H7 (cell line): ENCODE results near the gene TOX3. TPM values are rescaled to one million over a fixed set of nuclear protein-coding genes. Genes with fewer than 3 reads are reported as not detected.
A peak's percentile ranks its signal among the peaks of the same experiment; 100 is the strongest.

Source experiments
- DNase-seq: peaks from one replicate; pipeline ENCODE4 v3.0.0; 2012
- H3K27me3 ChIP-seq: 2 replicates; pipeline ENCODE4 v1.6.0; 2011; ENCODE audit warnings: mild to moderate bottlenecking, low read length; ENCODE audit not compliant: control insufficient read depth, insufficient read depth
- H3K36me3 ChIP-seq: replicated peaks from 2 replicates; pipeline ENCODE4 v1.5.1; 2011; ENCODE audit warnings: low read length; ENCODE audit not compliant: control insufficient read depth, insufficient read depth
- H3K4me3 ChIP-seq: 2 replicates; pipeline ENCODE4 v1.5.1; 2011; ENCODE audit warnings: low read depth, mild to moderate bottlenecking, control low read depth, low read length, moderate library complexity; ENCODE audit not compliant: insufficient read depth
- total RNA-seq: library from RNA; depleted of rRNA; stranded (reverse); fragments of >200 nt; shearing (Covaris generic); gene quantifications from 2 replicates; pipeline ENCODE4 v1.2.3, GENCODE V29; 2014

Gene TOX3
- total RNA-seq, 1 experiment from 2014 or later: 14.1 TPM

DNA sequence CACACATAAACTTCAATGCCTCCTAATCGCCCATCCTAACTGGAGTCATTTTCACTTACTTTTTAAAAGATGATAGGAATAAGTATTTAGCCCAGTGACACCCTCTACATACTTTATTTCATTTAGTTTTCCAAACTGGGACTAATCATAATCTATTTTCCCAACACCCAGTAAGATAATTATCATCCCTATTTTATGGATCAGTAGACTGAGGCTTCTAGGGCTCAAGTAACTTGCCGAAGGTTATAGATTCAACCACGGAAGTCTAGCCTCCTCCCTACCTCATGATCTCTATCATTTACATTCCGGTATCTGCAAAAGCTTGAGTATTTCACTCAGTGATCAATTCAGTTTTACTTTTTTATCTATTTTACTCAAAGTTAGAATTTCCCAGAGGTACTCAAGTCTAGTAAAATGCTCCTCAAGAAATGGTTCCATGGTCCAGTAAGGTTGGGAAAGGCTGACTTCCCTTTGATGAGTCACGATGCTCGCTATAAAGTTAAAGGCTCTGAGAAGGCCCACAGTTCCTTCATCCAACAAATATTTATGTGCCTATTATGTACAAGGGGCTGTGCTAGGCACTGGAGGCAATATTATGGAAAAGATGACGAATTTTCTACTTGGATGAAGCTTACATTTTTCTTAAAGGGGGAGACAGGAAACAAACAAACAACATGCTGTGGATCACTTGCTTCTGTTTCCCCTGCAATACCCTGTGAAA lies 75.1 kb downstream of the TOX3 start:
- Histone ChIP-seq H3K36me3 (no peaks in the 10 kb centered on the region), H3K27me3 (no peaks in the 10 kb centered on the region), H3K4me3 (no peak overlapping the region)
- DNase-seq: no peak

DNA sequence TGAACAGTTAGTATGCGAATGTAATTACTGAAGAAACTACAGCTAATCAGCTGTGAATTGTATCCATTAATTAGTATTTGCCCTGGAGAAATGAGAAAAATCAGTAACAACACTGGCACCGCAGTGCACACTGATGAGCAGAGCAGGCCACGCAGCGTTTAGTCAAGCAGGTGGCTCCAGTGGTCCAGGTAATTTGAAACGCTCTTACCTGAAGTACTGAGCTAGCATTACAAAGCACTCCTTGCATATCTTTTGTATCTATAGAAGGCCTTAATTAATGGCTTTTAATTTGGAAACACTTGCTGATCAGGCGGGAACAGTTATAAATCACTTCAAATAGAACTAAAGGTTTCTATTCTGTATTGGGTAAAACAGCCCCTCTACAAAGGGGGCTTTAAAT lies 76.4 kb downstream of the TOX3 start:
- peak; percentile 6 for DNase-seq

DNA sequence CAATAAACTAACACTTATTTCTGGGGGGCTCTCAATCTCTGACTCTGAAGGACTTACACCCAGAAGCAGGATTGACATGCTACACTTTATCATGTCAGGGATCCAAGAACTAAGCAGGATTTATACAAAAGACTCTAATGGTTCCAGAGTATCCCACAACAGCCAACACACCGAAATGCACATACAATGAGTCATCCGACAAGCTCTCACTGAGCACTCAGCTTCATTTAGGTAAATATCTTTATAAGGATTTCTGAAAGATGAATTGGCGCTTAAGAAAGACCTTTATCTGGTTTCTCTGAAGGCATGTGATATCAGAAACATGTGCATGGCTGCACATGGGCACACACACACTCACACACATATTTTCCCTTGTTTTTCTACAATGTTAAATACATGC lies 77.2 kb downstream of the TOX3 start:
- H3K36me3 ChIP-seq: no peaks in the 10 kb centered on the region

More for the DNA sequence above, 76.4 kb downstream of the TOX3 start:
- H3K36me3 ChIP-seq: no peaks in the 10 kb centered on the region
- no peaks in the 10 kb centered on the region for H3K27me3 ChIP-seq
- no peak overlapping the region for H3K4me3 ChIP-seq

DNA sequence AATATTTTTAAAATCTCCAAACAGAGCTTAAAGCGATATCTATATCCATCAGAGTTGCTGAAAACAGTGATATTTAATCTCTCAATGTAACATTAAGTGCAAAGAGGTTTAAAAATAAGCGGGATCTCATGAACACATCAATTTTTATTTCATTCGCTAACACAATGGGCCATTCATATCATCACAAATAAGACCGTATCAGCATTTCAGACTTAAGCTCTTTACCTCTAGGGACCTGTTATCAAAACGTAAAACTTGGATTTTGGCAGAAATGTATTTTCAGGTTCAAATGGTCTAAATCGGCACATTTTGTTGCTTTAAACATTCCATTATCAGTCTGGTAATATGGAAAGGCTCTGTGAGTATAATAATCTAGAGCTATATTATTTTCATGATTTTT lies 77.9 kb downstream of the TOX3 start:
- Histone ChIP-seq H3K36me3 (no peaks in the 10 kb centered on the region), H3K27me3 (no peaks in the 10 kb centered on the region), H3K4me3 (no peak overlapping the region)
- DNase-seq: no peak

More for the DNA sequence above, 77.2 kb downstream of the TOX3 start:
- DNase-seq: no peak
- Histone ChIP-seq H3K4me3 (no peak overlapping the region), H3K27me3 (no peaks in the 10 kb centered on the region)

DNA sequence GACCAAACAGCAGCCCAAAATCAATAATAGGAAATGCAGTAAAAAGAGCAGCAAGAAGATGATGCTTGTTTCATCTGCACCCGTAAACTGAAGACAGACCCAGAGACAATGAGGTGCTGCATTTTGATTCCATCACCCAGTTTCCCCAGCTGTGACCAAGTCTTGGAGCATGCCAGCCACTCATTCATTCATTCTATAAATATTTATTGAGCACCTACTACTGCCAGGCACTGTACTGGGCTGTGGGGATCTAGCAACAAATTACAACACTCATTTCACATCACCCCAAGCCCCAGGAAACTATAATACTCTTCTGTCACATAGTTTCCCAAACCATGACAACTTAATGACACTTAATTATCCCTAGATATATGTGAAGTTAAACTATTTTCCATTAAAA lies 79.2 kb downstream of the TOX3 start:
- H3K27me3 ChIP-seq: no peaks in the 10 kb centered on the region
- DNase-seq: no peak
- H3K36me3 ChIP-seq: no peaks in the 10 kb centered on the region
- H3K4me3 ChIP-seq: no peak overlapping the region

DNA sequence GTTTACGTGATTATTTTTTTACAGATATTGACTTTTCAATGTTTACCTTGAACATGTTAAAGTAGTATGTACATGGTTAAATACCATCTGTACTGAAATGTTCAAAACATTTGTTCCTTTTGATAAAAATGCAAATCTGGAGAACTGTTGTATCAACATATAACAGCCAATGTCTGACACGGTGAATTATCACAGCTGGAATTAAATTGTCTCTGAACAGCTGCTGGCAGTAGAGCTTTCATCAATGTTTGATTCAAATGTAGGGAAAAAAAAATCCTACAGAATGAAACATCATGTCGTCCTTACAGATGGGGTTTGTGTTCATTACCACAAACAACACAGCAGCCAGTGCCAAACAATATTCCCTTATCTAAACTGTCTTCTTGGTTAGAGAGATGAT lies 79.9 kb downstream of the TOX3 start:
- no peak for DNase-seq
- Histone ChIP-seq H3K36me3 (no peaks in the 10 kb centered on the region), H3K4me3 (no peak overlapping the region), H3K27me3 (no peaks in the 10 kb centered on the region)

DNA sequence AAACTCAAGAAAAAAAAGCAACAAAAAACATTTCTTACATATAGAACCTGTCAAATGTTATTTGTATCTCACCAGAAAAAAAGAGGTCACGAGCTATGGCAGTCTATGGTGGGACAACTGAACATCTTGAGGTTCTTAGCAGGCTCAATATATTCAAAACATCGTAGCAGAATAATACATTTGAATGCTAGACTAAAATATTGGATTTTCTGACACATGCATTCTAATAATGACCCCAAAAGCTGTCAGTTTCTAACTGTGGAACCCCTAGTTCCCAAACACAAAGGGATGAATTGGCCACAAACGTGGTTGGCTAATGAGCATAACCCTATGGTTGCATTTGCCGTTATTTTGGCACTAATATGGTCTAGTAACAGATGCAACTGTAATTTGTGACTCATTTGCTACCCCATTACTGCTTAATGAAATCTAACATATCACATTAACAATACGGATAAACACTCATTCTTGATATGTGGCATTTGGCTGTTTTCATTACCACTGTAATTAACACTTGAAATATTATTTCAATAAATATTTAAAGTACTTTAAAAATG lies 81.2 kb downstream of the TOX3 start:
- Histone ChIP-seq H3K27me3 (no peaks in the 10 kb centered on the region), H3K4me3 (no peak overlapping the region), H3K36me3 (no peaks in the 10 kb centered on the region)
- DNase-seq: no peak

DNA sequence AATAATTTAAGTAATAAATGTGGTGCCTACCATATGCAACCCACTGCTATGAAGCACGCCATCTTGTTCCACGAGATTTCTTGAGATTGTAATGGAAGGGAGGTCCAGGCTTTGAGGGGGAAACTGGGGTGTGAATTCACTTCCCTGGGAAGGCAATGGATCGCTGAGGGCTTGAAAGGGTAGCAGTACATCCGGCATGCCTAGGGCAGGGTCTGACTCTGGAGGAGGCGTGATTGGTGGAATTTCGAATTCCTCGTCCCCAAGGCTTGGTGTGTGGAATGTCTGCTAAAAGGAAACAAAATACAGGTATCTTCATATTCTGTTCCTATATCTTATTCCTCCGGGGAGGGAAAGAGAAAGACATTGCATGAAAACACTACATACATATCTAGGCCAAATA lies 83.0 kb downstream of the TOX3 start:
- no peak for DNase-seq
- no peaks in the 10 kb centered on the region for H3K36me3 ChIP-seq
- no peaks in the 10 kb centered on the region for H3K27me3 ChIP-seq
- no peak overlapping the region for H3K4me3 ChIP-seq

DNA sequence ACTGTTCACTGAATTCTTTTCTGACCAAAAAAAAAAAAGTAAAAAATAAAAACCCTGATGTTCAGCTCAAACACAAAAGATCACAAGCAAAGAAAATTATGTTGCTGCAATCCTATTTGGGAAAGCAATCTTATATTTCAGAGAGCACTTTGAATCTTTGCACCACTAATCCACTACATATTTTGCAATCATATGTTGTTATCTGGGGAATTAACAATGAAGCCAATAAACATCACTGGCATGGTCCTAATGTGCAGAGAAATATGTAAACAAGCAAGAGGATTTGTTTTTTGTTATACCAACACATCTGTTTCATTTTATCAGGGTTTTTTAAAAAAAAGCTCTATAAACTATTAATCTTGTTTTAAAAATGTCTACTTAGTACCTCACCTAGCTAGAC lies 84.1 kb downstream of the TOX3 start:
- DNase-seq: no peak
- no peaks in the 10 kb centered on the region for H3K36me3 ChIP-seq
- H3K4me3 ChIP-seq: no peak overlapping the region
- H3K27me3 ChIP-seq: no peaks in the 10 kb centered on the region

DNA sequence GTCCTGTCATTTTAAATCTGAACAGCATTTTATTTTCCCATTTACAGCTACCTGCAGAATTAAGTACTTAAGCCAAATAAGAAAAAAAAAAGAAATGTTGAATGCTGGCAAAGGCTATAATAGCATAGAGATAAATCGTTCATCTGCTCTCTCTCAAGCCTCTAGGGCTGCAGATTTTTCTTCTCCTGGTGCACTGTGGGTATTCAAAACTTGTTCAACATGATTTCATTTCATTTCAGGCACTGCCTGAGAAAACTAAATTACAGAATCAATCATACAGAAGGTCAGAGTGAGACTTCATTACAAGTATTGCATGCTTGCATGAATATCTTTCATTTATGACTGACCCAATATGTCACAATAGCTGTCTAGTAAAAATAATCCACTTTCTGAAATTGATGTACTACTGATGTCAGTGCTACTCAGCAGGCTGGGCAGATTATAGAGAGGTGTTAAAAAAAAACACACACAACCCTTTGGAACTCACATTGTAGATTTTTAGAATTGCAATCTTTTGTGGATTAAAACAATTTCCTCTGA lies 86.2 kb downstream of the TOX3 start:
- Histone ChIP-seq H3K4me3 (no peak overlapping the region), H3K36me3 (no peaks in the 10 kb centered on the region), H3K27me3 (no peaks in the 10 kb centered on the region)
- DNase-seq: no peak

DNA sequence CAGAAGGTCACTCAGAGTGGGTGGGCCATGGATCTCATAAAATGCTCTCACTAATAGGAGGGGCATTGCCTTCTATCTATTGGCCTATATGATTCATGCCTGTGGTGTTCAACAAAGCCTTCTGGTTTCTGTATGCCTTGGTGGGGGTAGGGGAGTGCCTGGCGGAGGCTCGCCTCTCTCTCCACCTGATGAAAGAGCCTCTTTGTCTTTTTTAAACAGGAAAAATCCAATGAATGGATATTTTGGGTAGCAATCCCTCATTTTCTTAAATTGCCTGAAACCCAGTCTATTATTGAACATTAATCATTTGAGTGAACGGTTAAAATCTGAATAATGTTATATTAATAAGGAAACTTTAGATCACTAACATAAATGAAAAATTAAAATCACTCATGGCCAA lies 90.6 kb downstream of the TOX3 start:
- no peak overlapping the region for H3K4me3 ChIP-seq
- no peaks in the 10 kb centered on the region for H3K36me3 ChIP-seq
- H3K27me3 ChIP-seq: no peaks in the 10 kb centered on the region
- peak; percentile 9 for DNase-seq

DNA sequence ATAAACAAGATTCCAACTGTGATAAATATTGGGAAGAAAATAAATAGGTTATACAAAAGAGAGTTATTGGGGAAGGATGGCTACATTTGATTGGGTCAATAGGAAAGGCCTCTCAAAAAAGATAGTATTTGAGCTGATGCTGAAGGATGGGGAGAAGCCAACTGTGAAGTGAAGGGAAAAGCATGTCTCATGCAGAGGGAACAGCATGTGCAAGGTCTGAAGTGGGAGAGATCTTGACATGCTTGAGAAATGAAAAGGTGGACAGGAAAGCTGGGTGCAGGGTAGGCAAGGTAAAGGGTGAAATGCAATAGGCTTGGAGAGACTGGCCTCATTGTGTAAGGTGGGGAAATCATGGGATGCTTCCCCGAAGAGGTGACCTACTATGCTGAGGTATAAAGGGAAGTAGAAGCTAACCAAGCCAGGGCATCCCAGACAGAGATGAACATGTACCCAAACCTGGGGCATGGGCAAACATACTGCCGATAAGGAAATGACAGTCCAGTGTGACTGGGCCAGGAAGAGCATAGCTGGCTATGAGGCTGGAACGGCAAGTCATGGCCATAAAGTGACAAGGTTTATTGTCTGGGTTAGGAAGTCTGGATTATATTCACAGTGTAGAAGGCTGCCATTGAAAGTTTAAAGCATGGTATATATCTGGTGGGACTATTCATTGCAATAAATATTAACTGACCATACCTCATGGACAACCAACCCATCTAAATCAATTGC lies 91.2 kb downstream of the TOX3 start:
- Histone ChIP-seq H3K27me3 (no peaks in the 10 kb centered on the region), H3K4me3 (no peak overlapping the region), H3K36me3 (no peaks in the 10 kb centered on the region)
- DNase-seq: no peak

DNA sequence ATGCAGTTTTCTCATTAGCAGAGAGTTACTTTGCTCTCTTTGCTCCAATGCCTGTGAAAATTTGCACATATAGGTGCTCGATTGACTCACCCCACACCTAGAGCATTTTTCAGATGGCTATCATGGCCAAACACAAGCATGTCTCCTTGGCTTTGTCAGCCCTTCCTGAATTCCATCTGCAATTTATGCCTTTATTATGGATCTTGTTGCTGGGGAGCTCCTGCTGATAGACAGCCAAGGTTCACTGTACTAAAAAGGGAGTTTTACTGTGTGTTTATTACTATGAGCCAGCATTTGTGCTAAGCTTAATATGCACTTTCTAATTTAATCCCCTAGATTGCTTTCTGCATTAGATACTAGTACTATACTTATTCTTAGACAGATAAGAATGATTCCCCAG lies 93.3 kb downstream of the TOX3 start:
- DNase-seq: no peak
- Histone ChIP-seq H3K4me3 (no peak overlapping the region), H3K36me3 (no peaks in the 10 kb centered on the region)

DNA sequence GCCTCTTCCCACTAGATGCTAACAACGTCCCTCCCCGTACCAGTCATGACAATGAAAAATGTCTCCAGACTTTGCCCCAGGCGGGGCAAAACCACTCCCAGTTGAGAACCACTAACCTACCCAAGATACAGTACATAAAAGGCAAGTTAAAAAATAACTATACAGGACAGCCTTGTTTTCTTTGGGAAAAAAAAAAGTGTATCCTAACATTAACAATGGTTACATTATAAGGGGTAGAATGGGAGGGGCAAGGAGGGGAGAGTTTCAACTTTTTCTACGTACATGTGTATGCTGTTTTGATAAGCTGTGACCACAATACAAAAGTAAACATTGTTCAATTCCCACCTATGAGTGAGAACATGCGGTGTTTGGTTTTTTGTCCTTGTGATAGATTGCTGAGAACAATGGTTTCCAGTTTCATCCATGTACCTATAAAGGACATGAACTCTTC lies 94.9 kb downstream of the TOX3 start:
- Histone ChIP-seq H3K4me3 (no peak overlapping the region), H3K36me3 (no peaks in the 10 kb centered on the region), H3K27me3 (no peaks in the 10 kb centered on the region)
- DNase-seq: no peak

More for the DNA sequence above, 93.3 kb downstream of the TOX3 start:
- H3K27me3 ChIP-seq: no peaks in the 10 kb centered on the region

DNA sequence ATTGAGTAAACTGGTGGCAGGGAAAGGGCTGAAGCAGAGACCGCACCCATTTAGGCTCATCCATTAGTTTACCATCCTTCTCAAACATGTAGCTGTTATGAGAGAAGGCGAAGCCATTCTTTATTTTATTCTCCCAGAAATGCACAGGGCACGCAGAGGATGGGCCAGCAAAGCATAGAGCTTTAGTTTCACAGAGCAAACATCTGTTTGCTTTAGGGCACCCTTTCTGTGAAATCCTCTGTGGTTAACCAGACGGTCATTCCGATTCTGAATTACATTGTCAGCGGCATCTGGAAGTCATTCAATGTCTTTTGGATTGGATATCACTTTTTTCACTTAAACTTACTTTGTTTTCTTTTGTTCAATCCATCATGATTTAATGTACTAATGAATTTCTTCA lies 96.0 kb downstream of the TOX3 start:
- H3K36me3 ChIP-seq: no peaks in the 10 kb centered on the region
- no peak overlapping the region for H3K4me3 ChIP-seq
- H3K27me3 ChIP-seq: no peaks in the 10 kb centered on the region
- no peak for DNase-seq
